GM12891 (cell line): ENCODE measurements around the gene CSAD.

Experiments used
- POLR2A ChIP-seq: IDR thresholded peaks from 2 replicates; pipeline ENCODE4 v1.6.1; 2011; ENCODE audit warnings: low read depth, low read length, control low read depth
- POLR2AphosphoS5 ChIP-seq: IDR thresholded peaks from 2 replicates; pipeline ENCODE4 v1.6.1; 2011; ENCODE audit warnings: low read depth, low read length, control low read depth
- POU2F2 ChIP-seq: IDR thresholded peaks from 2 replicates; pipeline ENCODE4 v1.6.1; 2011; ENCODE audit warnings: low read depth, mild to moderate bottlenecking, control low read depth, low read length, moderate library complexity
- TAF1 ChIP-seq: IDR thresholded peaks from 2 replicates; pipeline ENCODE4 v1.6.1; 2011; ENCODE audit warnings: low read depth, low read length, control low read depth

DNA sequence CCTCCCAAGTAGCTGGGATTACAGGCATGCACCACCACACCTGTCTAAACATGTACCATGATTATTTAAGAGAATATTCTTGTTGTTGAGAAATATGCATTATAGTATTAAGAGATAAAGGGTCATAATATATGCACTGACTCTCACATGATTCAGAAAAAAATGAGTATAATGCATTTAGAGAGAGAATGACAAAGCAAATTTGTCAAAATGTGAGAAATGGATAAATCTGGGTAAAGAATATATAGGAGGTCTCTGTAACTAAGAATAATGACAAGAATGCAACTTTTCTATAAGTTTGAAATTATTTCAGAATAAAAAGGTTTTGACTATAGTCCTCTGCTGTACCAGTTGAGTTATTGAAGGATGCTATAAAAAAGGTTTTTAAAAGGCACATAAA is 28.3 kb downstream of the CSAD start:
- TF ChIP-seq POLR2A = no peak
- no peak for TF ChIP-seq TAF1
- TF ChIP-seq POU2F2 = no peak
- TF ChIP-seq POLR2AphosphoS5 = no peak
